ENCODE measurements around the gene KRT16. TPM values are rescaled to one million over a fixed set of nuclear protein-coding genes. Genes with fewer than 3 reads are reported as not detected.

KRT16 gene
- total and polyA plus RNA-seq, 3 donors from 2014 or later: not detected

- TF ChIP-seq POLR2A (IDR thresholded peaks at IDR 0.05) (no peak), CTCF (IDR thresholded peaks at IDR 0.05) (no peak)
- no peaks in the 10 kb centered on the region for H3K27me3 ChIP-seq
These were observed 31.1 kb downstream of the KRT16 start for GRCh38 chr17:41581366-41582060.

DNA sequence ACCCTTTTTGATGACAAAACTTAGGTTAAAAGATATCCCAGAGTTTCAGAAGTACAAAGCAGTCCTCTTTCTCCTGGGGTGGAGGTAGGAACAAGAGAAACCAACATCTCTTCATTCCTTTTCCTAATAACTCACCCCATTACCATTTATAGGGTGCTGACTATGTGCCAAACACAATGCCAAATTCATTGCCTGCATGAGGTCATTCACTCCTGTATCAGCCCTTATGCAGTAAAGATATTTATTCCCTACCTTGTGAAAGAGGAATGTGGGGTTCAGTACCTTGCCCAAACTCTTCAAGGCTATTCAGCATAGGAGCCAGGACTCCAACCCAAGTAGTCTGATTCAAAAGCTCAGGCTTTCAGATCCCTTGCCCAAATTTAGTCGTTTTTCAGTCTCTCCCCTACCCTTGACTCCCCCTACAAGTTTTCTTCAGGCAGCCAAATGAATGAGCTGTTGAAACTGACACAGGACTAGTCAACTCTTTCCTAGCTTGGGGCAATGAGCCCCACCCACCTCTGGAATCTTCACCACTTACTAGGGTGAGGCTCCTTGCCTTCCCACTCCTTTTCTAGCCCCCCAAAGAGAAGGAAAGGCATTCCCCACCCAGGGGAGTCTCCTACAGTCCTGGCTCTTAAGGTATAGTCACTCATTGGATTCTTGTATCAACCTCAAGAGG lies 31.7 kb downstream of the KRT16 start:
- intact Hi-C loops (cut with DNase I; ENCODE audit: low total_unique reads): no loop called here
- no peaks in the 10 kb centered on the region for H3K4me1 ChIP-seq
- TF ChIP-seq POLR2A (IDR thresholded peaks at IDR 0.05) (no peak), CTCF (IDR thresholded peaks at IDR 0.05) (no peak)
- no peaks in the 10 kb centered on the region for H3K9me3 ChIP-seq
- no peaks in the 10 kb centered on the region for H3K27me3 ChIP-seq
- WGBS, 2 donors: 55 to 68% methylated on average over 1 of the region's 1 CpG
- no peak overlapping the region for H3K27ac ChIP-seq
- no peaks in the 10 kb centered on the region for H3K36me3 ChIP-seq (ENCODE audit: low read depth, missing control alignments)
- DNase-seq: no peak
- H3K4me3 ChIP-seq: no peak overlapping the region

More at GRCh38 chr17:41581366-41582060, 31.1 kb downstream of the KRT16 start:
- WGBS, 2 donors: 91 to 96% methylated on average over 4 of the region's 4 CpGs
- Histone ChIP-seq H3K4me1 (no peaks in the 10 kb centered on the region), H3K27ac (no peak overlapping the region), H3K36me3 (ENCODE audit: low read depth, missing control alignments) (no peaks in the 10 kb centered on the region), H3K4me3 (no peak overlapping the region), H3K9me3 (no peaks in the 10 kb centered on the region)
- DNase-seq: no peak
- intact Hi-C loops (cut with DNase I; ENCODE audit: low total_unique reads): no loop called here

- H3K27me3 ChIP-seq: no peaks in the 10 kb centered on the region
- intact Hi-C loops (cut with DNase I; ENCODE audit: low total_unique reads): no loop called here
These were observed 32.4 kb downstream of the KRT16 start for GRCh38 chr17:41580244-41580575.

GRCh38 chr17:41579484-41580243 lies 32.9 kb downstream of the KRT16 start:
- Histone ChIP-seq H3K9me3 (no peaks in the 10 kb centered on the region), H3K4me3 (no peak overlapping the region), H3K27ac (no peak overlapping the region), H3K36me3 (ENCODE audit: low read depth, missing control alignments) (no peaks in the 10 kb centered on the region), H3K4me1 (no peaks in the 10 kb centered on the region), H3K27me3 (no peaks in the 10 kb centered on the region)
- peak; percentile 95 for DNase-seq
- intact Hi-C loops (cut with DNase I; ENCODE audit: low total_unique reads): no loop called here
- TF ChIP-seq CTCF (IDR thresholded peaks at IDR 0.05) (peak; percentile 85 to 93 (median 92)), POLR2A (IDR thresholded peaks at IDR 0.05) (peak; percentile 54)
- WGBS, 2 donors: 34 to 49% methylated on average over 11 to 18 of the region's 18 CpGs

More at GRCh38 chr17:41580244-41580575, 32.4 kb downstream of the KRT16 start:
- TF ChIP-seq POLR2A (IDR thresholded peaks at IDR 0.05) (no peak), CTCF (IDR thresholded peaks at IDR 0.05) (no peak)
- Histone ChIP-seq H3K4me3 (no peak overlapping the region), H3K4me1 (no peaks in the 10 kb centered on the region), H3K36me3 (ENCODE audit: low read depth, missing control alignments) (no peaks in the 10 kb centered on the region), H3K27ac (no peak overlapping the region), H3K9me3 (no peaks in the 10 kb centered on the region)
- WGBS, 2 donors: 92 to 93% methylated on average over 2 of the region's 2 CpGs
- no peak for DNase-seq
